ENCODE measurements around the gene SERPINH1.

- TF ChIP-seq, protein P1, sequence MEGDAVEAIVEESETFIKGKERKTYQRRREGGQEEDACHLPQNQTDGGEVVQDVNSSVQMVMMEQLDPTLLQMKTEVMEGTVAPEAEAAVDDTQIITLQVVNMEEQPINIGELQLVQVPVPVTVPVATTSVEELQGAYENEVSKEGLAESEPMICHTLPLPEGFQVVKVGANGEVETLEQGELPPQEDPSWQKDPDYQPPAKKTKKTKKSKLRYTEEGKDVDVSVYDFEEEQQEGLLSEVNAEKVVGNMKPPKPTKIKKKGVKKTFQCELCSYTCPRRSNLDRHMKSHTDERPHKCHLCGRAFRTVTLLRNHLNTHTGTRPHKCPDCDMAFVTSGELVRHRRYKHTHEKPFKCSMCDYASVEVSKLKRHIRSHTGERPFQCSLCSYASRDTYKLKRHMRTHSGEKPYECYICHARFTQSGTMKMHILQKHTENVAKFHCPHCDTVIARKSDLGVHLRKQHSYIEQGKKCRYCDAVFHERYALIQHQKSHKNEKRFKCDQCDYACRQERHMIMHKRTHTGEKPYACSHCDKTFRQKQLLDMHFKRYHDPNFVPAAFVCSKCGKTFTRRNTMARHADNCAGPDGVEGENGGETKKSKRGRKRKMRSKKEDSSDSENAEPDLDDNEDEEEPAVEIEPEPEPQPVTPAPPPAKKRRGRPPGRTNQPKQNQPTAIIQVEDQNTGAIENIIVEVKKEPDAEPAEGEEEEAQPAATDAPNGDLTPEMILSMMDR (IDR thresholded peaks at IDR 0.05; ENCODE audit: low read length), result no peak
- TF ChIP-seq EZH2 (optimal IDR thresholded peaks at IDR 0.05; ENCODE audit: low read depth, low read length) (no peak), EZH2phosphoT487 (IDR thresholded peaks at IDR 0.05; ENCODE audit: low read length) (no peak)
Measured at GRCh38 chr11:75589051-75589450, 27.0 kb downstream of the SERPINH1 start.

Measured in MM.1S (cell line).